ENCODE results near the gene HP.
"Not testable (repeated sequence)": the region's sequence is repeated elsewhere in the genome, so short reads cannot be mapped to it uniquely, and the experiment has no call there.

HP gene

GRCh38 chr16:72054254-72054847 is at the start of gene HP:
Gene HP (plus strand): TSS chr16:72054505. CDS start chr16:72054653, 148 bp downstream.
- H3K36me3 ChIP-seq (ENCODE audit: control insufficient read depth in 1 of 2, insufficient read depth in 2 of 2, low read length in 2 of 2); H3K4me3 ChIP-seq (ENCODE audit: low read depth in 1 of 2, low read length in 2 of 2); H3K9me3 ChIP-seq (ENCODE audit: control insufficient read depth in 1 of 2, low read length in 2 of 2); H3K27ac ChIP-seq (ENCODE audit: low read length); H3K27me3 ChIP-seq (ENCODE audit: low read depth, low read length); H3K4me1 ChIP-seq (ENCODE audit: control insufficient read depth in 1 of 2, insufficient read depth in 2 of 2, low read length in 2 of 2): not testable (repeated sequence)

GRCh38 chr16:72008065-72008423 is 46.3 kb upstream of the HP start:
- not testable (repeated sequence) for H3K27me3 ChIP-seq (ENCODE audit: low read depth, low read length); H3K4me1 ChIP-seq (ENCODE audit: control insufficient read depth in 1 of 2, insufficient read depth in 2 of 2, low read length in 2 of 2); H3K27ac ChIP-seq (ENCODE audit: low read length); H3K36me3 ChIP-seq (ENCODE audit: control insufficient read depth in 1 of 2, insufficient read depth in 2 of 2, low read length in 2 of 2); H3K9me3 ChIP-seq (ENCODE audit: control insufficient read depth in 1 of 2, low read length in 2 of 2)
- H3K4me3 ChIP-seq (ENCODE audit: low read depth in 1 of 2, low read length in 2 of 2), result peak overlapping the region in 1 of 2 donors; percentile 99

- Histone ChIP-seq H3K9me3 (ENCODE audit: control insufficient read depth in 1 of 2, low read length in 2 of 2) (no peaks in the 10 kb centered on the region), H3K27ac (ENCODE audit: low read length) (no peak within 1 kb of the TSS), H3K4me3 (ENCODE audit: low read depth in 1 of 2, low read length in 2 of 2) (peak within 1 kb of the TSS; percentile 93 to 99), H3K36me3 (ENCODE audit: control insufficient read depth in 1 of 2, insufficient read depth in 2 of 2, low read length in 2 of 2) (peaks cover 0 to 8% of the 10 kb centered on the region in 2 donors), H3K27me3 (ENCODE audit: low read depth, low read length) (no peaks in the 10 kb centered on the region), H3K4me1 (ENCODE audit: control insufficient read depth in 1 of 2, insufficient read depth in 2 of 2, low read length in 2 of 2) (peaks cover 0 to 6% of the 10 kb centered on the region in 2 donors)
These were observed 45.7 kb upstream of the HP start, which contains the start of gene DHODH for GRCh38 chr16:72008424-72009216. Gene DHODH (plus strand): TSS chr16:72008744. CDS start chr16:72008765, 21 bp downstream.

- Histone ChIP-seq H3K9me3 (ENCODE audit: control insufficient read depth in 1 of 2, low read length in 2 of 2) (no peaks in the 10 kb centered on the region), H3K27me3 (ENCODE audit: low read depth, low read length) (no peaks in the 10 kb centered on the region), H3K27ac (ENCODE audit: low read length) (no peak overlapping the region), H3K4me1 (ENCODE audit: control insufficient read depth in 1 of 2, insufficient read depth in 2 of 2, low read length in 2 of 2) (peaks cover 0 to 6% of the 10 kb centered on the region in 2 donors), H3K36me3 (ENCODE audit: control insufficient read depth in 1 of 2, insufficient read depth in 2 of 2, low read length in 2 of 2) (peaks cover 0 to 8% of the 10 kb centered on the region in 2 donors), H3K4me3 (ENCODE audit: low read depth in 1 of 2, low read length in 2 of 2) (no peak overlapping the region)
These were observed 44.5 kb upstream of the HP start for GRCh38 chr16:72009779-72010178.

GRCh38 chr16:72012607-72013006 is 41.7 kb upstream of the HP start:
- no peaks in the 10 kb centered on the region for H3K27me3 ChIP-seq (ENCODE audit: low read depth, low read length)
- H3K27ac ChIP-seq (ENCODE audit: low read length), result no peak overlapping the region
- no peaks in the 10 kb centered on the region for H3K9me3 ChIP-seq (ENCODE audit: control insufficient read depth in 1 of 2, low read length in 2 of 2)
- H3K36me3 ChIP-seq (ENCODE audit: control insufficient read depth in 1 of 2, insufficient read depth in 2 of 2, low read length in 2 of 2), result peaks cover 11 to 14% of the 10 kb centered on the region in 2 donors
- H3K4me3 ChIP-seq (ENCODE audit: low read depth in 1 of 2, low read length in 2 of 2), result no peak overlapping the region
- H3K4me1 ChIP-seq (ENCODE audit: control insufficient read depth in 1 of 2, insufficient read depth in 2 of 2, low read length in 2 of 2), result peaks cover 0 to 6% of the 10 kb centered on the region in 2 donors

- no peak overlapping the region for H3K4me3 ChIP-seq (ENCODE audit: low read depth in 1 of 2, low read length in 2 of 2)
These were observed 40.9 kb upstream of the HP start for GRCh38 chr16:72013389-72013788.

GRCh38 chr16:72013888-72014581 is 40.3 kb upstream of the HP start:
- no peaks in the 10 kb centered on the region for H3K9me3 ChIP-seq (ENCODE audit: control insufficient read depth in 1 of 2, low read length in 2 of 2)
- H3K36me3 ChIP-seq (ENCODE audit: control insufficient read depth in 1 of 2, insufficient read depth in 2 of 2, low read length in 2 of 2), result peaks cover 15 to 24% of the 10 kb centered on the region in 2 donors
- H3K4me3 ChIP-seq (ENCODE audit: low read depth in 1 of 2, low read length in 2 of 2), result no peak overlapping the region
- H3K4me1 ChIP-seq (ENCODE audit: control insufficient read depth in 1 of 2, insufficient read depth in 2 of 2, low read length in 2 of 2), result peaks cover 0 to 3% of the 10 kb centered on the region in 2 donors
- peak overlapping the region; percentile 1 for H3K27ac ChIP-seq (ENCODE audit: low read length)
- H3K27me3 ChIP-seq (ENCODE audit: low read depth, low read length), result no peaks in the 10 kb centered on the region

More at GRCh38 chr16:72013389-72013788, 40.9 kb upstream of the HP start:
- peaks cover 11 to 19% of the 10 kb centered on the region in 2 donors for H3K36me3 ChIP-seq (ENCODE audit: control insufficient read depth in 1 of 2, insufficient read depth in 2 of 2, low read length in 2 of 2)
- H3K27me3 ChIP-seq (ENCODE audit: low read depth, low read length), result no peaks in the 10 kb centered on the region
- peaks cover 0 to 6% of the 10 kb centered on the region in 2 donors for H3K4me1 ChIP-seq (ENCODE audit: control insufficient read depth in 1 of 2, insufficient read depth in 2 of 2, low read length in 2 of 2)
- H3K9me3 ChIP-seq (ENCODE audit: control insufficient read depth in 1 of 2, low read length in 2 of 2), result no peaks in the 10 kb centered on the region
- H3K27ac ChIP-seq (ENCODE audit: low read length), result no peak overlapping the region

GRCh38 chr16:72014675-72015074 is 39.6 kb upstream of the HP start:
- Histone ChIP-seq H3K9me3 (ENCODE audit: control insufficient read depth in 1 of 2, low read length in 2 of 2) (no peaks in the 10 kb centered on the region), H3K36me3 (ENCODE audit: control insufficient read depth in 1 of 2, insufficient read depth in 2 of 2, low read length in 2 of 2) (peaks cover 15 to 31% of the 10 kb centered on the region in 2 donors), H3K27me3 (ENCODE audit: low read depth, low read length) (no peaks in the 10 kb centered on the region), H3K27ac (ENCODE audit: low read length) (peak overlapping the region; percentile 1), H3K4me3 (ENCODE audit: low read depth in 1 of 2, low read length in 2 of 2) (no peak overlapping the region), H3K4me1 (ENCODE audit: control insufficient read depth in 1 of 2, insufficient read depth in 2 of 2, low read length in 2 of 2) (no peaks in the 10 kb centered on the region)

- Histone ChIP-seq H3K27ac (ENCODE audit: low read length) (no peak overlapping the region), H3K36me3 (ENCODE audit: control insufficient read depth in 1 of 2, insufficient read depth in 2 of 2, low read length in 2 of 2) (peaks cover 15 to 31% of the 10 kb centered on the region in 2 donors), H3K27me3 (ENCODE audit: low read depth, low read length) (no peaks in the 10 kb centered on the region), H3K4me1 (ENCODE audit: control insufficient read depth in 1 of 2, insufficient read depth in 2 of 2, low read length in 2 of 2) (no peaks in the 10 kb centered on the region), H3K9me3 (ENCODE audit: control insufficient read depth in 1 of 2, low read length in 2 of 2) (no peaks in the 10 kb centered on the region), H3K4me3 (ENCODE audit: low read depth in 1 of 2, low read length in 2 of 2) (no peak overlapping the region)
These were observed 39.2 kb upstream of the HP start for GRCh38 chr16:72015124-72015523.

GRCh38 chr16:72018470-72018869 is 35.8 kb upstream of the HP start:
- H3K27ac ChIP-seq (ENCODE audit: low read length), result no peak overlapping the region
- no peak overlapping the region for H3K4me3 ChIP-seq (ENCODE audit: low read depth in 1 of 2, low read length in 2 of 2)
- peaks cover 22 to 44% of the 10 kb centered on the region in 2 donors for H3K36me3 ChIP-seq (ENCODE audit: control insufficient read depth in 1 of 2, insufficient read depth in 2 of 2, low read length in 2 of 2)
- no peaks in the 10 kb centered on the region for H3K9me3 ChIP-seq (ENCODE audit: control insufficient read depth in 1 of 2, low read length in 2 of 2)
- no peaks in the 10 kb centered on the region for H3K4me1 ChIP-seq (ENCODE audit: control insufficient read depth in 1 of 2, insufficient read depth in 2 of 2, low read length in 2 of 2)
- no peaks in the 10 kb centered on the region for H3K27me3 ChIP-seq (ENCODE audit: low read depth, low read length)

GRCh38 chr16:72021043-72021442 is 33.3 kb upstream of the HP start:
- H3K36me3 ChIP-seq (ENCODE audit: control insufficient read depth in 1 of 2, insufficient read depth in 2 of 2, low read length in 2 of 2), result peaks cover 21 to 59% of the 10 kb centered on the region in 2 donors
- no peak overlapping the region for H3K27ac ChIP-seq (ENCODE audit: low read length)
- no peaks in the 10 kb centered on the region for H3K27me3 ChIP-seq (ENCODE audit: low read depth, low read length)
- H3K4me3 ChIP-seq (ENCODE audit: low read depth in 1 of 2, low read length in 2 of 2), result no peak overlapping the region
- no peaks in the 10 kb centered on the region for H3K4me1 ChIP-seq (ENCODE audit: control insufficient read depth in 1 of 2, insufficient read depth in 2 of 2, low read length in 2 of 2)
- H3K9me3 ChIP-seq (ENCODE audit: control insufficient read depth in 1 of 2, low read length in 2 of 2), result no peaks in the 10 kb centered on the region
